Measurements from ENCODE around the gene PDE11A.

PDE11A gene

DNA sequence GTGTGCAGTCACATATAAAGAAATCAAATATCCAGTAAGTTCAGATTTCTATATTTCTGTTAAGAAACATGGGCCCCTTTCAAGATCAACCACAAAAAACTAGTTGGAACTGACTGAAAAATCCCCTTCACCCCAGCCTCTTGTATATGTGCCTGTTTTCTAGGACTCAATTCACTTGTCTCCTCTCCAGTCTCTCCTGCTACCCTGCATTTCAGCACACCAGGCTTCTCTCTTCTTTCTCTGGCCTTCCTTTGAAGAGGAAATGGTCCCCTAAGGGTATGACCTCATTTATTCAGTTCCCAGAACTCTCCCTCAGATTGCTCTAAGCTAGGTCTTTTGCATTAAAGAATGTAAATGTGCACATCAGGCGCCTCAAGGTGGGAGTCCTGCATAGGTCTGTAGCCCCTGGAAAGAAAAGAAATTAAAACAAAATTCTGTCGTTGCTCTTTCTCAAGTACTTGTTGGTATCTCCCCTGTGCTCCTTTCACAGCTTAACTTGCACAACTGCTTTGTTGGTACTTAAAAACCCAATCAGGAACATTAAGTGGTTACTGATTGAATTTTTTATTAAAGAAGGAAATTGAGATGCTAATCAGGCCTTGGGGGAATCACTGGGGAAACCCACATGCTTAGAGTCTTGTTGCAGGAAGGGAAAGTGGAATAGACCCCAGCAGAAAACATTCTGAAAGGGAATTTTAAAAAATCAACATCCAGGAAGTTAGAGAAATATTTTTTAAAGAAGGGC lies 401.6 kb downstream of the PDE11A start:
- no peak for DNase-seq (ENCODE audit: low read depth in 3 of 3)

DNA sequence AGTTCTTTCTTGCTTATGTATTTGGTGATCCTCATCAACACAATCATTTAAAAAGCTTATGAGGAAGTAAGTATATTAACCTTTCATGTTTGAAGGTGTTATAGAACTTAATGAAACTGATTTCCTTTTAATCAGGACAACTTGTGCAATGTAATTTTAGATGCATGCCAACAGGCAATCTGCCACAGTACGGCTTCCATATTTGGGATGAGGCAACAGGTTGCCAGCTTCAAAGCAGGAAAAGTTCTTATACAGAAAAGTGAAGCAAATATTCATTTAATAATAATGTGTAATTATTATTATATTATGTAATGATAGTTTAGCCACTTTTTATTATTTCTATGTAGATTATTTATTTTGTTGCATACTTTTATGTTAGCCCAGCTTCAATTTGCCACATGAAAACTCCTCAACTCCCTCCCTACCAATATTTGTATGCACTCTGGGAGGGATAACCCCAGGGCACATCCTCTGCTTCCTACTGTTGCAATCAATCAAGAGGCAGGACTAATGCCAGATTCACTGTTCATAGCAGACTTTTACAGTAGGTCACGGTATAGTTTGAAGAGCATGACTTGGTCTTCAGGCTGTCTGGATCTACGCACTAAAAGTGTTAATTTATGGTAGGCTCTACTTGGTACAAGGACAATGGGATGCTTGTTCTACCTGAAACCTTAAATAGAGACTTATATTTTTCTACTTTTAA lies 402.8 kb downstream of the PDE11A start:
- no peak for DNase-seq (ENCODE audit: low read depth in 3 of 3)

DNA sequence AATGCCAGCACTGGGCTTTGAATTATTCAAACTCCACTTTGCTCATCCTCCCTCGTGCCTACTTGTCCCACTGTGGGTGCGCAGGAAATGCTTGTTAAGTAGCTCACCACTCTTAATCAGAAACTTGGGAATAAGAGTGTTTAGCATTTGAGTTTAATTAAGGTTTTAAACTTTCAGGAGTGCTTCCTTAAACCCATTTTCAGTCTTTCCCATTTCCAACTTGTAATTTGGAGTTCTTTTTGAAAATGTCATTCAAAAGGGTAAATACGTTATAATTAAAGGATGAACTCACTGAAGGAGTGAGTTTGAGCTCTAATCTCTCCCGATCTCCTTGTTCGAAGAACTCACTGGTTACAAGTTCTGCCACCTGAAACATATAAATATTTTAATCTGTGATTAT lies 403.4 kb downstream of the PDE11A start:
- DNase-seq (ENCODE audit: low read depth in 3 of 3): no peak

DNA sequence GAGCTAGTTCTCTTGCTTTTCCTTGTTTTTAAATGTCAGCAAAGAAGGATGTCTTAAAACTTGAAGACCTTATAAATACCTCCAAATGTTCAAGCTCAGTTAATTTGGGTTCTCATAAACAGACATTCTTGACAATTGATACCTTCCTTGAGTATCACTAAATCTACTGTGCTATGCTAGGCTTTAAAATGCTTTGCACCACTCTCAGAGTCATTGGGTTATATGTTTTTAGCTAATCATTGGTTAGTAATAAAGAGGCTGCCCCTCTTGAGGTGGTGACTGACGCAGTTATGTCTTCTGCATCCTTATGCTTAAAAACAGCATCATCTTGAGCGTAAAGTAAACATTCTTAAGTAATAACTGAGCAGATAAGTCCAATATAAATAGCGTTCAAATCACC lies 404.0 kb downstream of the PDE11A start:
- no peak for DNase-seq (ENCODE audit: low read depth in 3 of 3)

DNA sequence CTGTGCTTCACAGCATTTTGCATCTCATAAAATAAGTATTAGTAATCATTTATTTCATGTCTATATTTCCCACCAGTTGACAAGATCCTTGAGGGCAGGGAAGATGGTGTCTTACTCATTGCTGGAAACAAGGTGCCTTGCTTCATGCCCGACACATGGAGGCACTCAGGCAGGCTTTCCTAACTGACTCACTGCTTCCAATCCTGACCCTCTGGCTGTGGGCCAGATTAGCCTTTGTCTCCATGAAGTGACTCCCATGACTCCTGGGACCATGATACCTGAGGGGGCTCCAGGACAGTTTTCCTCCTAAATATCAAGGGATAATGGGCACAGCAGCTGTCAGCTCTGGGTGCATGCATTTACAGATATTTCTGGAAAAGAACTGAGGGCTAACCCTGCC lies 405.0 kb downstream of the PDE11A start:
- DNase-seq (ENCODE audit: low read depth in 3 of 3): no peak

DNA sequence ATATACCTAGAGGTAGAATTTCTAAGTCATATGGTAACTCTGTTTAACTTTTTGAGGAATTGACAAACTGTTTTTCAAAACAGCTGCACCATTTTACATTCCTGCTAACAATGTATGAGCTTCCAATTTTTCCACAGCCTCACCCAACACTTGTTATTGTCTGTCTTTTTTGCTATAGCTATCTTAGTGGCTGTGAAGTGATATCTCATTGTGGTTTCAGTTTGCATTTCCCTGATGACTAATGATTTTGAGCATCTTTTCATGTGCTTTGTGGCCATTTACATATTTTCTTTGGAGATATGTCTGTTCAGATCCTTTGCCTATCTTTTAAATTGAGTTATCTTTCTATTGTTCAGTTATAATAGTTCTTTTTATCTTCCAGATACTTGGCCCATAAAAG lies 406.2 kb downstream of the PDE11A start:
- DNase-seq (ENCODE audit: low read depth in 3 of 3): no peak

DNA sequence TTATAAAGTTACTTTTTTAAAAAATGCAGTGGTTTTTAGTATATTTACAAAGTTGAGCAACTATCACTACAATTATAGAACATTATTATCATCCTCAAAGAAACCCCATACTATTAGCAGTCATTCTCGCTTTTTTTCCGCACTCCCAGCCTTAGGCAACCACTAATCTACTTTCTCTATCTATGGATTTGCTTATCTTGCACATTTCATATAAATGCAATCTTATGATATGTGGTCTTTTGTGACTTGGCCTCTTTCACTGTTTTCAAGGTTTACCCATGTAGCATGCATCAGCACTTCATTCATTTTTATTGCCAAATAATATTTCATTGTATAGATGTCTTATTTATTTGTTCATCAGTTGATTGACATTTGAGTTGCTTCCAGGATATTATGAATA lies 406.6 kb downstream of the PDE11A start:
- DNase-seq (ENCODE audit: low read depth in 3 of 3): no peak

DNA sequence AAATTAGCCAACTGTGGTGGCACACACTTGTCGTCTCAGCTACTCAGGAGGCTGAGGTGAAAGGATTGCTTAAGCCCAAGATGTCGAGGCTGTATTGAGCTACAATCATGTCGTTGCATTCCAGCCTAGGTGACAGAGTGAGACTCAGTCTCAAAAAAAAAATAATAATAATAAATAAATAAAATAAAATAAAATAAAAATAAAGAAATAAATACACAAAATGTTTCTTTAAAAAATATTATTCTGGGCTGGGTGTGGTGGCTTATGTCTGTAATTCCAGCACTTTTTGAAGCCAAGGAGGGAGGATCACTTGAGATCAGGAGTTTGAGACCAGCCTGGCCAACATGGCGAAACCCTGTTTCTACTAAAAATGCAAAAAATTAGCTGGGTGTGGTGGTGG lies 407.2 kb downstream of the PDE11A start:
- DNase-seq (ENCODE audit: low read depth in 3 of 3): no peak

DNA sequence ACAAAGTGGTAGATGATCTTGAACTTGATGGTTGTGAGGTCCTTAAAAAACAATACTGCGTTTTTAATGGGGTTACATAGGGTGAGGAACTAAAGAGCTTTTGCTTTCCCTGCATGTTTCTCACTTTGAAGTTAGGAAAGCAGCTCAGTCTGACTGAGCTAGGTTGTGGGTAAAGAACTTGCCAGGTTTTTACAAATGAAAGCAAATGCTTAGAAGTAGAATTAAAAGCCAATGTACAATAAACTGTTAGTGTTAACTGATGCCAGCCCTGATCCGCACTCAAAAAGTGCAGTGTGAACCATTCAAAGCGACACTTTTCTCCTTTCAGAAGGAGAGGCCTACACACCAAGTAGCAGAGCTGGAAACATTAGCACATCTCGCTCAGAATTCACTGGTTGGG lies 409.7 kb downstream of the PDE11A start:
- no peak for DNase-seq (ENCODE audit: low read depth in 3 of 3)

DNA sequence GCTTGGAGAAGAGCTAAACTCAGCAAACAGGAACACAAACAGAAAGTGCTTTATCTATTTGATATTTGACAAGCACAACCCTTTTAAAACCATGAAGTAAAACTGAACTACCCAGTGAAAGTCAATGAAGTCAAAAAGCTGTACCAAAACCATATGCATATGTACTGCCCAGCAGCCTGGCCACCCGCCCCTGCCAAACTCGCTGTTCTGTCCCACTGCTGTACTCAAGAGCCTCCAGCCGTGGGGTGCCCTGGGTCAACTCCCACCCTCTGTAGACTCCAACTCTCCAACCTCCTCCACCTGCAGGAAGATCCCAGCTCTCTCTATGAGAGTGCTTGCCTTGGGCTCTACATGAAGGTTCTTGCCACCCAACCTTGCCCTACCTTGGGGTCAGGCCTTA lies 411.8 kb downstream of the PDE11A start:
- no peak for DNase-seq (ENCODE audit: low read depth in 3 of 3)

DNA sequence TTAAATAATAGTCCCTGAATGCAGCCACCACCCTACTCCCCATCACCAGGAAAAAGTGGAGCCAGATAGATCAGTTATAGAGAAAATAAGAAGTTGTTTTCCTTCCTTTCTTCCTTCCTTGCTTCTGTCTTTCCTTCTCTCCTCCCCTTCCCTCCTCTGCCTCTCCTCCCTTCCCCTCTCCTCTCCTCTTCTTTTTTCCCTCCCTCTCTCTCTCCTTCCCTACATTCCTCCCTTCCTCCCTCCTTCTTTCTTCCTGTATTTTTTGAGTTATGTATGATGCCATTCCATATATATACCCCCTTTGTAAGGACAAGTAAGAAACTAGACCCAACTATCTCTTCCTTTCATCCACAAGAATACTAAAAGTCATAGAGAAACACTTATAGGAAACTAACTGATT lies 414.3 kb downstream of the PDE11A start:
- DNase-seq (ENCODE audit: low read depth in 3 of 3): no peak

DNA sequence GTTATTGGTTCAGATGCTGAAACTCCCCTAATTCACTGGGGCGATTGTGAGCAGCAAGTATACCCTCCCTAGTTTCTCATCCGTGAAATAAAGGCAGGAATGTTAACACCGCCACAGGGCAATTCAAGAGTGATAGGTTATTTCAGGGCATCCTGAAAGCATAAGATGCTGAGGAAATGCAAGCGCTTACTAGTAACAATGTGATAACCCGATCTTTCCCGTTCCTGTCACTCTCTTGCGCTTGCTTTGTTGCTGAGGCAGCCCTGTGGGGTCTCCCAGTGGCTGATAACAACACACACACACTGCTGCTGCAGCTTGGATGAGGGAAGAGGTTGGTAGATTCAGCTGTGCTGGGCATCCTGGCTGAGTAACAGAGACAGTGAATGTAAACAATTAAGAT lies 420.7 kb downstream of the PDE11A start:
- no peak for DNase-seq (ENCODE audit: low read depth in 3 of 3)

DNA sequence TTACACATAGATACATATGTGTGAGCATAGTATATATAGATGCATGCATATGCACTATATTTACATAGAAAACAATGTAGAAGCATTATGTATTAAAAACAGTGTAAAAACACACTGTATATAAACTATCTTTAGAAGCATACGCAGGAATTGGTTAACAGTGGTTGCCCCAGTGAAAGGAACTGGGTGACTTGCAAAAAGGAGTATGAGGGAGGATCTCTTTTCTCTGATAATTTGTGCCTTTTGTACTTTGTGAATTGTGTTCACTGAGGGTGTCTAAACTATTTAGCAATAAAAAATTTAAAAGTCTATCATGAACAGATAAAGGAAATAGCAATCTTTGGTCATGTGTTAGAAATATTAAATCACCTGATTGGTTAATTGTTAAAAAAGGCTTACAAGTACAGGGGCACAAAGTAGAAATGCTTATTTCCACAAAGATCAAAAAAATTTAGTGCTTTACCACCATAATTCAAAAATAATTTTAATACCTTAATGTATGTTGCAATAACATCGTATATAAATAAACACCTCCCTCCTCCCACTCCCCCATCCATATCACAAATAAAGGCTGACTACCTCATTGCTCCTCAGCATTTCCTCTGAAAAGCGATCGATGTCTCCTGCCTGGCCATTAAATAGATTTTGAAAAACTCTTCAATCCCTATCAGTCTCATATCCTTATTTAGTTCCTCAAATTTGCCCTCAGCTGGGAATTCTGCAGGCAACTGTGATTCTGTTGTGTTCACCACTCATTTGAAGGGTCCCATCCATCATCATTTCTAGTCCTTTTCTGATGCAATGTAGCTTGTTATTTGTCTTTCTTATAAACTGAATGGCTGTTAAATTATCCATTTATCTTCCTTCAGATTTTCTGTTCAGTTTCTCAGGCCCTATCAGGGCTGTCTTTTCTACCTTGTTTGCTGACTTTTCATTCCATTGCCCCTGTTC lies 422.7 kb downstream of the PDE11A start:
- DNase-seq (ENCODE audit: low read depth in 3 of 3): no peak

DNA sequence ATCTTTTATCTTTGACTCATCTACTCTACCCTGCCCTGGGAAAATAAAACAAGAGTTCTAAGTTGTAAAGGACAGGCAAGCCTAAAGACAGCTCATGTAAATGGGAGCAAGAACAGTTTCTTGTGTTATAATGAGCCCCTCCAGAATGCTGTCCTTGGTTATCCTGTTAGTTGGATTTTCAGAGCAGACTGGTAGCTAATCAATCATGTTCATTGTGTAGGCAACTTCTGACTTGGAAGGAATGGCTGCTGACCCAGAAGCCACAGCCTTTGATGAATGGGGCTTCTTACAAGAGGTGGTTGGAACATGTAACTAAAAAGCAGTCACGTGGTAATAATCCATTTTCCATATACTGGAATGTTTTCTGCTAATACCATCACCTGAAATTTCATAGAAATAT lies 425.8 kb downstream of the PDE11A start:
- no peak for DNase-seq (ENCODE audit: low read depth in 3 of 3)

DNA sequence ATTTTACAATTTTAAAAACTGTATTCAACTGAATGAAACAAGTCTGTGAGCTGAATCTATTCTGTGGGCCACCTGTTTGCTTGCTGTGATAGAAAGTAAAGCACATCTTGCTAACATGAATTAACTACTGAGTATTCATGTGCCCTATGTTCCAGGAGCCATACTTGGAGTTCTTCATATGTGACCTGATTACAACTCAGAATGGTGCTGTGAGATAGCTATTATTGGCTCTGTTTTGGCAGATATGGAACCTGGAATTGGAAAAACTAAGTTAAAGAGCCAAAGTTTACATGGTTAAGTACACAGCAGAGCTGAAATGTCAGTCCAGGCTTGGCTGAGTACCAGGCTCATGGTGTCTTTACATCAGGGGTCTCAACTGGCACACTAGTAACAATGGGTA lies 426.3 kb downstream of the PDE11A start:
- DNase-seq (ENCODE audit: low read depth in 3 of 3): no peak

DNA sequence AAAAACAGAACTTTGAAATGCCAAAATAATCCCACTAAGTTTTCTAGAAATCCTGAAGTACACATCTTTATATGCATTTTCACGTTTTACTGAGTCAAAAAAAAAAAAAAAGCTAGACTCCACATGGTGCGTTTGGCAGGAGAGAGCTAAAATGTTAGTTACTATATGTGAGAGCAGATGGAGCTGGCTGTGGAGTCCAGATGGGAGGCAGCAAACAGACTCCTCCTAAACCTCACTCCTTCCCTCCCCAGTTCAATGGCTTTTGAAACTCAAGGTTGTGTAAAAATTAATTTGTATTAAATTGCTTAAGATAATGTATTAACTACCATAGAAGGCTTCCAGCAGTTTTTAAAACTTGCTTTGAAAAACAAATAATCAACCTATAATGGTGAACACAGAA lies 431.2 kb downstream of the PDE11A start:
- no peak for DNase-seq (ENCODE audit: low read depth in 3 of 3)

DNA sequence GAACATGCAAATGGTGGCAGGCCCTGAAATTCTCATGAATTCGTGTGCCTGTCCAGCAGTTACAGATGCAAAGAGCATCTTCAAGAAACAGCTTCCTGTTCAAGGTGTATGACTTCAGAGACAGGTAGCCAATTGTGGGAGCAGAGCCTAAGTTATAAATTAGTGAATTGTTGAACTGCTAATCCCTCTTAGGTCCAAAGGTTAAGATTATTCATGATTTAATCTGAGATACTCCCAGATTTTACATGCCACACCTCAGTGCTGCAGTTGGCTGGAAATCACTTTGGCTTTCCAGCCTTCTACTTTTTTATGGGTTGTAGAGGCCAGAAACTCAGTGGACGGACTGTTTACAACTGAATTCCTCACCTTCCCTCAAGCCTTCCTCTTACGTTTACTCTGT lies 432.2 kb downstream of the PDE11A start:
- DNase-seq (ENCODE audit: low read depth in 3 of 3): no peak

DNA sequence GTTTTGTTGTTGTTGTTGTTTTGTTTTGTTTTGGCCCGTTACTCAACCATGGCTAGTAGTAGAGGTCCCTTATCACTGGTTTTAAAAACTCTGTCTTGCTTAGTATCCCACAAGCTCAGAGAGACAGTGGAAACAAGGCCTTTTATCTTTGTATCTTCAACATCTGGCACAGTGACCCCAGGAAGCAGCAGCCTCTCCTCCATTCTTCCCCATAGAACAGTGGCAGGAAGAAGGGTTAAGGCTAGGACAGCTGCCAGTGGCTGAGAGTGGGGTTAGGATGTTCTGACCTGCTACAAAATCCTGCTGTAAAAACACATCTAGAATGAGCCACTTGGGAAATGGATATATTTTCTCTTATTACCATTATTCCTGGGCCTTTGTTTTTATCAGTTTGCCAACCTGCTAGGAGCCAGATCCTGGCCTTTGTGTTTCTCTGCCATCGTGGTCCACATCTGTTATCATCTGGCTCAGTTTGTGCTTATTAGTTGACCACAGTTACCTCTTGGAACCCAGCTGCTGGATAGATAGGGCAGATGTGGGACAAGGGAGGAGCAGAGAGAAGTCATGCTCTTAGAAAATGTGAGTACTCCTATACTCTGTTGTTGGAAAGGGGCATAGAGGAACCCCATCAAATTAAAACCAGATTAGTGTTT lies 433.2 kb downstream of the PDE11A start:
- no peak for DNase-seq (ENCODE audit: low read depth in 3 of 3)

DNA sequence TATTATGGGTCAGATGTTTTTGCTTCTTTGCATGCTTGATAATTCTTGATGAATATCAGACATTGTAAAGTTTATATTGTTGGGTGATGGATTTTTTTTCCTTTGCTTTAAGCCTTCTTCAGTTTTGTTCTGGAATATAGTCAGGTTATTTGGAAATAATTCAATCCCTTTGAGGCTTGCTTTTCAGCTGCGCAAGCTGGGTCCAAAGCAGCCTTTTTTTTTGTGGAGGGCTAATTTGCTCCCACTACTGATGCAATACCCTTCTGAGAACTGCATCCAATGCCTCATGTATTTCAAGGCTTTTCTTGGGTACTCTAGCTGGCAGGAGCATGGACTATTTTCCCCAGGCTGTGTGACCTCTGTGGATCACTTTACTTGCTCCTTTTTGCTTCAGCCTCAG lies 434.1 kb downstream of the PDE11A start:
- no peak for DNase-seq (ENCODE audit: low read depth in 3 of 3)

DNA sequence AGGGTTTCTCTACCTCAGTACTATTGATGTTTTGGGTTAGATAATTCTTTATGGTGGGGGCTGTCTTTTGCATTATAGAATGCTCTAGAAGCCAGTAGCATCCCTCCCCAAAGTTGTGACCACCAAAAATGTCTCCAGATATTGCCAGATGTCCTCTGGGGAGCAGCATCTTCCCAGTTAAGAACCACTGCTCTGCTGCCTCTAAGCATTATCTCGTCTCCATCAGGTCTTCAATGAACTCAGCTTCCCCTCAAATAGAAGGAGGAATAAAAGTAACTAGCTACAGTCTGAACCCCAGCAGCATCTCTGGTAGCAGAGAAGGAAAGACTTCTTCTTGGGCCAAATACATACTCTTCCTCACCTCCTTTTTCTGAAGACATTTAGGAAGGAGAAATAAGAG lies 435.9 kb downstream of the PDE11A start:
- DNase-seq (ENCODE audit: low read depth in 3 of 3): no peak

DNA sequence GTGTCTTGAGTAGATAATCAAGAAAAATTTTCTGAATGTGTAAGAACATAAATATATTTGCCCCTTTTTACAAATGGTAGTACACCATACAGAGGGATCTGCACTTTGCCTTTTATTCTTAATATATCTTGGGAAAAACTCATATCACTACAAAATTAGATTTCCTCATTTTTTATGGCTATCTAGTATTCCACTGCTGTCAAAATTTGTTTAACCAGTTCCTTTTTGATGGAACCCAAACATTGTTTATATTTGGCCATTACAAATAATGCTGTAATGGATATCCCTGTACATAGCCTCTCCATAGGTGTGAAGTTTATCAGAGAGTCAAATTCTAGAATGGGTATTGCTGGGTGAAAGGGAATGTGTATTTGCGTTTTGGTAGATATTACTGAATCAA lies 436.9 kb downstream of the PDE11A start:
- DNase-seq (ENCODE audit: low read depth in 3 of 3): no peak

DNA sequence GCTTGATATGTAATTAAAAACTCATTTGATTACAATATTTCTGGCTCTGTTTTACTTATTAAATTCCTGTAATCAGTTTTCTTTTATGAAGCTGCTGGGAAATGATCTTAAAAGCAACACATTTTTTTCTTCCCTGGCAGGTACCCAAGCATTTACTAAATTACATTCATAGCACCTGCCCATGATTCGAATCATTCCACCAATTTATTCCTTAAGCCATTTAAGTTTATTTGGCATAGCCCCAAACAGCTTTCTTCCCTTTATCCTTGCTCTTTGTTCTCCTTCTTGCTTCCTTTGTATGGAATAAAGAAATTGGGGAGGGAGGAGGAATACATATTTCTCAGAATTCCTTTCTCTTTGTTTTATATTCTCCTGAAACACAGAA lies 438.7 kb downstream of the PDE11A start:
- DNase-seq (ENCODE audit: low read depth in 3 of 3): no peak

Data from stimulated activated CD4-positive, alpha-beta T cell treated with anti-CD3 and anti-CD28 coated beads, TNF-alpha, amount 100 ng/mL, for 48 hours (primary cell).